GM19239 (cell line): Measurements from ENCODE around the gene NCKAP5.
"Not testable (repeated sequence)": the region's sequence is repeated elsewhere in the genome, so short reads cannot be mapped to it uniquely, and the experiment has no call there.

Experiments used
- DNase-seq: peaks from one replicate; pipeline ENCODE4 v3.0.0; 2011; ENCODE audit warnings: low spot score; ENCODE audit not compliant: insufficient read length
- FAIRE-seq: peaks from 2 replicates; lab custom pipeline; 2011; peaks lifted over from hg19 to GRCh38; lab: Jason Lieb, UNC

Gene NCKAP5

GRCh38 chr2:133525613-133526529 lies 42.4 kb downstream of the NCKAP5 start:
- no peak for DNase-seq
- FAIRE-seq = no peak

GRCh38 chr2:133525090-133525489 lies 43.2 kb downstream of the NCKAP5 start:
- DNase-seq (no peak), FAIRE-seq (no peak)

GRCh38 chr2:133523406-133523805 lies 44.9 kb downstream of the NCKAP5 start:
- FAIRE-seq (no peak), DNase-seq (no peak)

- FAIRE-seq (no peak), DNase-seq (no peak)
These were observed 46.1 kb downstream of the NCKAP5 start for GRCh38 chr2:133522204-133522603.

GRCh38 chr2:133521146-133521745 lies 47.0 kb downstream of the NCKAP5 start:
- DNase-seq = no peak
- FAIRE-seq = no peak

- not testable (repeated sequence) for DNase-seq, FAIRE-seq
These were observed 48.6 kb downstream of the NCKAP5 start for GRCh38 chr2:133519677-133520076.

- FAIRE-seq (no peak), DNase-seq (no peak)
These were observed 49.4 kb downstream of the NCKAP5 start for GRCh38 chr2:133518700-133519344.

GRCh38 chr2:133517876-133518275 lies 50.4 kb downstream of the NCKAP5 start:
- no peak for DNase-seq
- FAIRE-seq = no peak

- FAIRE-seq (no peak), DNase-seq (no peak)
These were observed 51.7 kb downstream of the NCKAP5 start for GRCh38 chr2:133516405-133517026.

- FAIRE-seq (no peak), DNase-seq (no peak)
These were observed 53.0 kb downstream of the NCKAP5 start for GRCh38 chr2:133515271-133515670.

GRCh38 chr2:133513893-133514292 lies 54.4 kb downstream of the NCKAP5 start:
- no peak for FAIRE-seq
- no peak for DNase-seq

GRCh38 chr2:133512121-133512520 lies 56.1 kb downstream of the NCKAP5 start:
- no peak for DNase-seq
- FAIRE-seq = no peak

- FAIRE-seq = no peak
These were observed 56.6 kb downstream of the NCKAP5 start for GRCh38 chr2:133511679-133512078.

GRCh38 chr2:133509777-133510176 lies 58.5 kb downstream of the NCKAP5 start:
- DNase-seq (no peak), FAIRE-seq (no peak)

More at GRCh38 chr2:133511679-133512078, 56.6 kb downstream of the NCKAP5 start:
- no peak for DNase-seq

- DNase-seq (no peak), FAIRE-seq (peak; percentile 48)
These were observed 59.6 kb downstream of the NCKAP5 start for GRCh38 chr2:133508546-133509165.

- no peak for DNase-seq
- FAIRE-seq = no peak
These were observed 61.3 kb downstream of the NCKAP5 start for GRCh38 chr2:133506996-133507395.

GRCh38 chr2:133504566-133505505 lies 63.4 kb downstream of the NCKAP5 start:
- DNase-seq = no peak
- no peak for FAIRE-seq

GRCh38 chr2:133503927-133504326 lies 64.3 kb downstream of the NCKAP5 start:
- DNase-seq (no peak), FAIRE-seq (no peak)

GRCh38 chr2:133503323-133503722 lies 64.9 kb downstream of the NCKAP5 start:
- FAIRE-seq (no peak), DNase-seq (peak; percentile 34)
